ENCODE results near the gene SLC1A2. TPM values are rescaled to one million over a fixed set of nuclear protein-coding genes. Genes with fewer than 3 reads are reported as not detected.

Gene SLC1A2
- total RNA-seq, 4 donors from 2014 or later: 0.05 to 1.2 (median 0.54) TPM

DNA sequence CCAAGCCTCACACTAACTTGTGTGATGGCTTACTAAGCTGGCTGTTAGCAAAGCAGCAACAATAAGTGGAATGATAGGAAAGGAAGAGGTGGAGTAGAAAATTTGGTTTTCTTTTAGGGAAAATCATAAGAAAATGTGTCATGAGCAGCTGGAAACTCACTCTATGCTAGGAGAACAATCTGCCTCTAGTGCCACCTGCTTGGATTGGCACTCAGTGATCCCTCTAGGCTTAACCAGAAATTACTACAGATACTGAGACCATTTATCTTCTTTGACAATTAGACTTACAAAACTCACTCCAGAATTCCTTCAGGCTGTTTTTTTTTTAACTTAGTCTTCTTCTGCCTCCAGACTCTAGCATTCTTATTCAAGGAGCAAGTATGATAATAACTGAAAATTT, 163.1 kb downstream of the SLC1A2 start:
- peaks cover 0 to 6% of the 10 kb centered on the region in 2 donors for H3K4me1 ChIP-seq
- no peak for DNase-seq
- no peak overlapping the region for H3K4me3 ChIP-seq (replicated peaks in 1 of 3)
- no peaks in the 10 kb centered on the region for H3K36me3 ChIP-seq
- no peak overlapping the region for H3K27ac ChIP-seq
- intact Hi-C loops (cut with DNase I): no loop called here
- TF ChIP-seq POLR2A (IDR thresholded peaks at IDR 0.05) (no peak), CTCF (IDR thresholded peaks at IDR 0.05) (no peak)
- H3K9me3 ChIP-seq: no peaks in the 10 kb centered on the region
- H3K27me3 ChIP-seq: no peaks in the 10 kb centered on the region

DNA sequence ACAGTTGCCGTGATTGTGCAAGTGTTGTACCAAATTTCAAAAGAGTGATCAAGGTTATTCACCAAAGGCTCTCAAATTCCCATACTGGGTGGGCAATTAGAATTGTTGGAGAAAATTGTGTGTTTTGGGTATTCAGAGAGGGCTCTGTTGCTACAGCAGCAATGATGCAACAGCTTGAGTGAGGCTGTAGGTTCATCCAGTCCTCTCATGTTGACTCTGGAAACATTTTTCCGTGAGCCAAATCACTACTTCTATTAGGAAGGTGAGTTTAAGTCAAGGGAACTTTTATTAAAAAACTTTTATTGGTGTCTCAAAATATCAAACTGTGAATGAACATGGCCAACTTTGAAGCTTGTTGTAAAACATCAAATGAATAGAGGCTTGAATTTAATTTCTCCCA, 163.8 kb downstream of the SLC1A2 start:
- TF ChIP-seq POLR2A (IDR thresholded peaks at IDR 0.05): no peak
- no peak for TF ChIP-seq CTCF (IDR thresholded peaks at IDR 0.05)
- intact Hi-C loops (cut with DNase I): no loop called here
- WGBS, 2 donors: 97 to 98% methylated on average over 2 of the region's 2 CpGs
- Histone ChIP-seq H3K4me1 (peaks cover 0 to 6% of the 10 kb centered on the region in 2 donors), H3K27me3 (no peaks in the 10 kb centered on the region), H3K27ac (no peak overlapping the region), H3K9me3 (no peaks in the 10 kb centered on the region), H3K4me3 (replicated peaks in 1 of 3) (no peak overlapping the region), H3K36me3 (no peaks in the 10 kb centered on the region)
- DNase-seq: no peak

GRCh38 chr11:35253237-35253636, 166.1 kb downstream of the SLC1A2 start:
- H3K27ac ChIP-seq: no peak overlapping the region
- TF ChIP-seq CTCF (IDR thresholded peaks at IDR 0.05) (no peak), POLR2A (IDR thresholded peaks at IDR 0.05) (no peak)

GRCh38 chr11:35250621-35251020, 168.7 kb downstream of the SLC1A2 start:
- TF ChIP-seq POLR2A (IDR thresholded peaks at IDR 0.05) (no peak), CTCF (IDR thresholded peaks at IDR 0.05) (no peak)
- H3K9me3 ChIP-seq: no peaks in the 10 kb centered on the region
- no peaks in the 10 kb centered on the region for H3K27me3 ChIP-seq
- H3K4me3 ChIP-seq (replicated peaks in 1 of 3): no peak overlapping the region
- no peak for DNase-seq
- H3K4me1 ChIP-seq: peaks cover 0 to 6% of the 10 kb centered on the region in 2 donors
- H3K27ac ChIP-seq: no peak overlapping the region
- intact Hi-C loops (cut with DNase I): no loop called here
- no peaks in the 10 kb centered on the region for H3K36me3 ChIP-seq

More at GRCh38 chr11:35253237-35253636, 166.1 kb downstream of the SLC1A2 start:
- Histone ChIP-seq H3K9me3 (no peaks in the 10 kb centered on the region), H3K4me3 (replicated peaks in 1 of 3) (no peak overlapping the region), H3K4me1 (peaks cover 0 to 6% of the 10 kb centered on the region in 2 donors), H3K36me3 (no peaks in the 10 kb centered on the region), H3K27me3 (no peaks in the 10 kb centered on the region)
- intact Hi-C loops (cut with DNase I): no loop called here
- no peak for DNase-seq

- DNase-seq: no peak
- no peak overlapping the region for H3K27ac ChIP-seq
- TF ChIP-seq CTCF (IDR thresholded peaks at IDR 0.05): no peak
- no peak for TF ChIP-seq POLR2A (IDR thresholded peaks at IDR 0.05)
- H3K9me3 ChIP-seq: no peaks in the 10 kb centered on the region
- no peaks in the 10 kb centered on the region for H3K27me3 ChIP-seq
- no peaks in the 10 kb centered on the region for H3K36me3 ChIP-seq
- intact Hi-C loops (cut with DNase I): no loop called here
- WGBS, 2 donors: 93 to 97% methylated on average over 4 of the region's 4 CpGs
- H3K4me3 ChIP-seq (replicated peaks in 1 of 3): no peak overlapping the region
- peaks cover 0 to 6% of the 10 kb centered on the region in 2 donors for H3K4me1 ChIP-seq
Measured at GRCh38 chr11:35250192-35250591, 169.2 kb downstream of the SLC1A2 start.

Data from thyroid gland (tissue), 4 donors.